GM12875 (cell line): ENCODE measurements around the gene BCAS1.

Experiments used
- H3K4me3 ChIP-seq: one replicate; pipeline ENCODE4 v1.5.1; 2011; ENCODE audit warnings: low read depth, low read length, control low read depth
- TF ChIP-seq, protein P1 (sequence below): IDR thresholded peaks from 2 replicates; pipeline ENCODE4 v1.5.1; 2011; ENCODE audit warnings: low read depth, mild to moderate bottlenecking, control low read depth, inconsistent platforms, low read length, moderate library complexity, borderline replicate concordance; ENCODE audit not compliant: insufficient read depth

Gene BCAS1

DNA sequence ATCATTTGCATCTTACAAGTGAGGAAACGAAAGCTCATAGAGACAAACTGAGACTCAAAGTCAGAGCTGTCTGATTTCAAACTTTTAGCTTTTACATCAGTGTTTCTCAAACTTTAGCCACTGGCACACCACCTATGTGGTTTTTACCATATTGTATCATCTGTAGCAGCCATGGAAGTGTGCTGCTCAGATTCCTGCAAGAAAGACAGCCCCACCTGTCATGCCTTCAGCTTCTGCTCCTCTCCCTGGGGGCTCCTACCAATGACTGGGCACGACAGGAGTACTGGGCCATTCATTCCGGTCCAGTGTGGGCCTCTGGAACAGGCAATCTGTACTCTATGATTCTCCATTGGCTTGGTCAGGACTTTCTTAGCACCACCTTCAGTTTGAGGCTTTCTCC, 87.0 kb downstream of the BCAS1 start:
- no peak overlapping the region for H3K4me3 ChIP-seq
- TF ChIP-seq, protein P1, sequence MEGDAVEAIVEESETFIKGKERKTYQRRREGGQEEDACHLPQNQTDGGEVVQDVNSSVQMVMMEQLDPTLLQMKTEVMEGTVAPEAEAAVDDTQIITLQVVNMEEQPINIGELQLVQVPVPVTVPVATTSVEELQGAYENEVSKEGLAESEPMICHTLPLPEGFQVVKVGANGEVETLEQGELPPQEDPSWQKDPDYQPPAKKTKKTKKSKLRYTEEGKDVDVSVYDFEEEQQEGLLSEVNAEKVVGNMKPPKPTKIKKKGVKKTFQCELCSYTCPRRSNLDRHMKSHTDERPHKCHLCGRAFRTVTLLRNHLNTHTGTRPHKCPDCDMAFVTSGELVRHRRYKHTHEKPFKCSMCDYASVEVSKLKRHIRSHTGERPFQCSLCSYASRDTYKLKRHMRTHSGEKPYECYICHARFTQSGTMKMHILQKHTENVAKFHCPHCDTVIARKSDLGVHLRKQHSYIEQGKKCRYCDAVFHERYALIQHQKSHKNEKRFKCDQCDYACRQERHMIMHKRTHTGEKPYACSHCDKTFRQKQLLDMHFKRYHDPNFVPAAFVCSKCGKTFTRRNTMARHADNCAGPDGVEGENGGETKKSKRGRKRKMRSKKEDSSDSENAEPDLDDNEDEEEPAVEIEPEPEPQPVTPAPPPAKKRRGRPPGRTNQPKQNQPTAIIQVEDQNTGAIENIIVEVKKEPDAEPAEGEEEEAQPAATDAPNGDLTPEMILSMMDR, result no peak

DNA sequence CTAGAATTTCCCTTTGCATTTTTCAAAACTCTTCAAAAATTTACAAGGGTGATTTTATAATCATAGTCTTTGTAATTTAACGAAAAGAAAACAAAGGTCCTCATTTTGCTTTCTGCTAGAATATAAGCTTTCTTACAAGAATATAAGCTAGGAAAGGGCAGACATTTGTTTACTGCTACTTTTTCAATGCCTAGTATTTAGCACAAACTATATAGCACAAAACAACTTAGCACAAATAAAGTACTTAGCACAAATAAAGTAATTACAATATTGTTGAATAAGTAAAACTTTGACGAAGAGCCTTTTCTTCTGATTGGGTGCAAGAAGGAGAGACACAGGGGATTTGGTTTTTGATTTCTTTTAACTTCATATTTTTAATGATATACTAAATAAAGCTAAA, 87.8 kb downstream of the BCAS1 start:
- TF ChIP-seq, protein P1, result no peak
- no peak overlapping the region for H3K4me3 ChIP-seq

DNA sequence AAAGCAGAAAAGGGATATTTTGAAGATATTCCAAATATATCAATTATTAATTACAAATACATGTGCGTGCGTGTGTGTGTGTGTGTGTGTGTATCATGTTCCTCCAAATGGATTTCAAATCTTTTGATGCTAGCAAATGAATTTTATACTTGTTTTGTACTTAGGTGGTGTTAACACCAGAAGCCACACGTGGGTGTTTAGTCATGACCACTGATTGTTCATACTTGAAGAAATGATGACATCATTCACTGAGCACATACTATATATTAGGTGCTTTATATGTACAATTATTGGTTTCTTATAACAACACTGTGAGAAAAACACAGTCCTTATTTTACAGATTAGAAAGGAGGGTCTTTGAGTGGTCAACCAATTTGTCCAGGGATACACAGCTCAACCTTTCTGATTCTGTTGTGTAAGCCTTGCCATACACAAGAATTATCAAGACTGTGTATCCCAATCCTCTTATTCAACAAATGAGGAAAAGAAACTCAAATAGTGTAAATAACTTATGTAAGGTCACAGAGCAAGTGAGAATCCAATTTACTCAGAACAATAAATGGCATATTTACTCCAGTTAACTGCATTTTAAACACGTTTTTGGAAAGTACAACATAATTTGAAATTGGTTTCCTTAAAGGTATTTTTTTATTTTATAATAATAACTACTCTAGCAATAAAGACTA, 88.5 kb downstream of the BCAS1 start:
- no peak overlapping the region for H3K4me3 ChIP-seq
- TF ChIP-seq, protein P1, result no peak

DNA sequence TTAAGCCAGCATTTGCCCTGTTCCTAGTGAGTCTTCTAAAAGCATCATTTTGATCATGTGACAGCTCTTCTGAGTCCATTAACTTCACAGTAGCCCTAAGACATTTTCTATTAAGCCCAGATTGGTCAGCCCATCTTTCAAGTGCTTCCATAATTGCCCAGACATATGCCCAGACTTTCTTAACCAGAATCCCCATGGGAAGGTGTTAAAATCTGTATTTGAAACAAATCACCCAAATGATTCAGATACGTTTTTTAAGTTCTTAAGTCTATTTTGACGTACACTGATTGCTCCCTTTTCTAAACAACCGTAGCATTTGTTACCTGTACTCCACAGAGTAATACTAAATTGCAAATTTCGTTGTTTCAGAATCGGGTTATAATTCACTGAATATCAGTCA, 89.3 kb downstream of the BCAS1 start:
- no peak overlapping the region for H3K4me3 ChIP-seq
- TF ChIP-seq, protein P1, result no peak

DNA sequence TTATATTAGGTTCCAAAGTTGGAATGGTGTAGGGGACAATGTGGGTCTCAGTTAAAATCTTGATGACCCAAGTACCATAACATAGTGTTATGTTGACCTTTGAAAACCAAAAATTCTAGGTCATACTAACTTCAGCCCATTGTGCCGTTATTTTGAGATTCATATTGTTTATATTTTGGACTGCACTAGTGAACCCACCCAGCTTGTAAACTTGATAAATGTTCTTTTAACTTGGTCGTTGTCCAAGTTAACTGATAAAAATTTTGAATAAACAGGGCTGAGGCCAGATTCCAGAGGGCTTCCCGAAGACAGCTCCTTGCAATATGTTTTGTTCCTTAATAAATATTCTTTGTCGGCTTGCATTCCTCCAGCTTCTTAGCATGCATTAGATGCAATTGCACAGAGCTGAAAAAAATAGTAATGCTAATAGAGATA, 90.3 kb downstream of the BCAS1 start:
- H3K4me3 ChIP-seq, result no peak overlapping the region
- TF ChIP-seq, protein P1, result no peak

DNA sequence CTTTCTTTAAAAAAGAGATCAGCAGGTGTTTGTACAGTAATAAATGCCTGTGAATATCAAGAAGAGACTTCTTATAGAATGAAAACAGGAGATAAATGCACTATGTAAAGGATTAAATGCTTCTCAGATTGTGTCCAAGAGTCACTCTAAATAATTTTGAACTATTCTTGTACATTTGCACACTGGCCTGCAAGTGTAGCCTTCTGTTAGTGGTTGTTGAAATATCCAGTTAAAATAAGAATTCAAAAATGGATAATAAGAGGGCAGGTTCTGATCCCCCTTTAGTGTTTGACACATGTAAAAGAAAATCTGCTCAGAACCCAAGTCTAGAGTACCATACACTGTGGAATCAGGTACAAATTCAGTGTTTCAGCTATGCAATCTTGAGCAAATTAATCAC, 91.9 kb downstream of the BCAS1 start:
- H3K4me3 ChIP-seq, result no peak overlapping the region
- TF ChIP-seq, protein P1, result no peak

DNA sequence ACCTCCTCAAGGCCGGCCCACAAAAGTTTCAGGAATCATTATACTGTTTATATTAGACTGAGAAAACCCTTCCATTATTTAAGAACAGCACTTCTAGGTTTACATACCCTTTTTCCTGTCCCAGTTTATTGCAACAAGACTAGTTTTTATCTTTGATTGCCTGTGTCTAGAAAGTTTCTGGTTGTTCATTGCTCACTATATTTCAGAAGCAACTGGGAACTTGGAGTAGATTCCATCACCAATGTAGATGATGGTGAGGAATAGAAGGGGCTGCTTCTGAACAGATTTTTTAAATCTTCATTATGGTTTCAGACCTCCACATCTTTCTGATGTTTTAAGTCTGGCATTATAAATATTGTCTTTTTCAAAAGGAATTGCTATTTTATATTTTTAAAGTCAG, 93.0 kb downstream of the BCAS1 start:
- TF ChIP-seq, protein P1, result no peak
- no peak overlapping the region for H3K4me3 ChIP-seq
